Measurements from ENCODE around the gene LOXHD1. TPM values are rescaled to one million over a fixed set of nuclear protein-coding genes. Genes with fewer than 3 reads are reported as not detected.

Gene LOXHD1
- total RNA-seq, 1 experiment from 2014 or later: 0.35 TPM

GRCh38 chr18:46449499-46449898 is 207.5 kb downstream of the LOXHD1 start:
- ChIA-PET CTCF (interaction anchor here (2.4 kb wide), 1 partner anchor 209 kb away, joined by 13 read pairs; no protein-coding TSS in a partner anchor), POLR2A (no interaction called here)
- peaks cover 25% of the 10 kb centered on the region for H3K9me3 Mint-ChIP-seq
- no peak for TF ChIP-seq SMAD4 (CRISPR knock-in tag; IDR thresholded peaks at IDR 0.05)
- TF ChIP-seq ATF2 (CRISPR knock-in tag; IDR thresholded peaks at IDR 0.05; ENCODE audit: borderline replicate concordance, low read depth): no peak
- TF ChIP-seq ZNF232 (CRISPR knock-in tag; IDR thresholded peaks at IDR 0.05): no peak
- TF ChIP-seq CBFB (CRISPR knock-in tag; IDR thresholded peaks at IDR 0.05; ENCODE audit: low read depth): no peak
- no peak overlapping the region for H3K27ac Mint-ChIP-seq
- H3K27me3 Mint-ChIP-seq (ENCODE audit: low read depth): peaks cover 13% of the 10 kb centered on the region
- DNase-seq (ENCODE audit: low spot score) (no peak), ATAC-seq (no peak)
- H3K4me1 Mint-ChIP-seq: peaks cover 33% of the 10 kb centered on the region
- H3K4me3 Mint-ChIP-seq: no peak overlapping the region
- peaks cover 30% of the 10 kb centered on the region for H3K36me3 Mint-ChIP-seq

GRCh38 chr18:46449033-46449432 is 208.0 kb downstream of the LOXHD1 start:
- H3K4me3 Mint-ChIP-seq: no peak overlapping the region
- no peak for TF ChIP-seq RORB (CRISPR knock-in tag; IDR thresholded peaks at IDR 0.05)
- TF ChIP-seq MYBL2 (CRISPR knock-in tag; IDR thresholded peaks at IDR 0.05): no peak
- TF ChIP-seq NR2C2 (CRISPR knock-in tag; IDR thresholded peaks at IDR 0.05): no peak
- no peak for TF ChIP-seq CDX4 (CRISPR knock-in tag; IDR thresholded peaks at IDR 0.05; ENCODE audit: borderline replicate concordance)
- TF ChIP-seq JAZF1 (CRISPR knock-in tag; IDR thresholded peaks at IDR 0.05): no peak
- TF ChIP-seq ESRRA (CRISPR knock-in tag; IDR thresholded peaks at IDR 0.05; ENCODE audit: borderline replicate concordance): no peak
- TF ChIP-seq CREB1 (CRISPR knock-in tag; IDR thresholded peaks at IDR 0.05): no peak
- no peak for TF ChIP-seq E2F1 (CRISPR knock-in tag; IDR thresholded peaks at IDR 0.05)
- TF ChIP-seq IRF2 (CRISPR knock-in tag; IDR thresholded peaks at IDR 0.05; ENCODE audit: borderline replicate concordance, low read depth): no peak
- TF ChIP-seq MXD4 (CRISPR knock-in tag; IDR thresholded peaks at IDR 0.05; ENCODE audit: borderline replicate concordance): no peak
- no peak for TF ChIP-seq ZNF121 (CRISPR knock-in tag; IDR thresholded peaks at IDR 0.05)
- TF ChIP-seq AFF4 (CRISPR knock-in tag; IDR thresholded peaks at IDR 0.05; ENCODE audit: borderline replicate concordance): no peak
- TF ChIP-seq ATF1 (CRISPR knock-in tag; IDR thresholded peaks at IDR 0.05): no peak
- no peak for TF ChIP-seq ZNF232 (CRISPR knock-in tag; IDR thresholded peaks at IDR 0.05)
- TF ChIP-seq ZNF138 (CRISPR knock-in tag; conservative IDR thresholded peaks at IDR 0.05): no peak
- no peak for TF ChIP-seq ATF2 (CRISPR knock-in tag; IDR thresholded peaks at IDR 0.05; ENCODE audit: borderline replicate concordance, low read depth)
- no peak for TF ChIP-seq GRHL2 (CRISPR knock-in tag; IDR thresholded peaks at IDR 0.05; ENCODE audit: insufficient replicate concordance, severe bottlenecking)
- TF ChIP-seq ZNF396 (CRISPR knock-in tag; IDR thresholded peaks at IDR 0.05; ENCODE audit: borderline replicate concordance): no peak
- POLR2A ChIA-PET: interaction anchor here (1.2 to 1.6 kb wide), 2 partner anchors 10 to 16 kb away, joined by 3 to 4 read pairs; no protein-coding TSS in a partner anchor
- CTCF ChIA-PET: interaction anchor here (0.9 to 3.9 kb wide), 6 partner anchors 10 to 209 kb away, joined by 7 to 18 read pairs (median 12); no protein-coding TSS in a partner anchor
- no peak for DNase-seq (ENCODE audit: low spot score)
- peaks cover 13% of the 10 kb centered on the region for H3K27me3 Mint-ChIP-seq (ENCODE audit: low read depth)
- H3K9me3 Mint-ChIP-seq: peaks cover 25% of the 10 kb centered on the region
- no peak for ATAC-seq
- H3K36me3 Mint-ChIP-seq: peaks cover 30% of the 10 kb centered on the region
- H3K4me1 Mint-ChIP-seq: peaks cover 33% of the 10 kb centered on the region
- H3K27ac Mint-ChIP-seq: no peak overlapping the region
